Subcutaneous abdominal adipose tissue (tissue), 5 donors: Measurements from ENCODE around the gene MCCC1.
A peak's percentile ranks its signal among the peaks of the same experiment; 100 is the strongest.
"Not testable (repeated sequence)": the region's sequence is repeated elsewhere in the genome, so short reads cannot be mapped to it uniquely, and the experiment has no call there.

ENCODE experiments used
- H3K27ac ChIP-seq: one replicate; pipeline ENCODE4 v1.7.0; 2013; ENCODE audit warnings: low read depth, mild to moderate bottlenecking, inconsistent platforms, low read length, moderate library complexity
- H3K27me3 ChIP-seq, 5 donors: one replicate each; pipeline ENCODE4 v1.7.0; 2013; ENCODE audit warnings: low read length in 5 of 5, inconsistent platforms in 1 of 5; ENCODE audit not compliant: control insufficient read depth in 5 of 5, insufficient read depth in 4 of 5
- H3K36me3 ChIP-seq, 5 donors: one replicate each; pipeline ENCODE4 v1.7.0; 2013; ENCODE audit warnings: low read length in 5 of 5; ENCODE audit not compliant: control insufficient read depth in 5 of 5, insufficient read depth in 5 of 5
- H3K4me1 ChIP-seq, 5 donors: one replicate each; pipeline ENCODE4 v1.7.0; 2013; ENCODE audit warnings: low read length in 5 of 5, mild to moderate bottlenecking in 3 of 5, moderate library complexity in 1 of 5; ENCODE audit not compliant: control insufficient read depth in 5 of 5, insufficient read depth in 5 of 5
- H3K4me3 ChIP-seq, 5 donors: one replicate each; pipeline ENCODE4 v1.7.0; 2013; ENCODE audit warnings: low read length in 5 of 5, low read depth in 1 of 5
- H3K9ac ChIP-seq, 5 donors: one replicate each; pipeline ENCODE4 v1.7.0; 2013; ENCODE audit warnings: low read length in 5 of 5, mild to moderate bottlenecking in 4 of 5, moderate library complexity in 3 of 5
- H3K9me3 ChIP-seq, 5 donors: one replicate each; pipeline ENCODE4 v1.7.0; 2013; ENCODE audit warnings: low read length in 5 of 5; ENCODE audit not compliant: control insufficient read depth in 5 of 5
- donor health status: healthy.
- donor health status: healthy.
- donor health status: healthy.
- donor health status: healthy.
- donor health status: healthy.

The MCCC1 gene

DNA sequence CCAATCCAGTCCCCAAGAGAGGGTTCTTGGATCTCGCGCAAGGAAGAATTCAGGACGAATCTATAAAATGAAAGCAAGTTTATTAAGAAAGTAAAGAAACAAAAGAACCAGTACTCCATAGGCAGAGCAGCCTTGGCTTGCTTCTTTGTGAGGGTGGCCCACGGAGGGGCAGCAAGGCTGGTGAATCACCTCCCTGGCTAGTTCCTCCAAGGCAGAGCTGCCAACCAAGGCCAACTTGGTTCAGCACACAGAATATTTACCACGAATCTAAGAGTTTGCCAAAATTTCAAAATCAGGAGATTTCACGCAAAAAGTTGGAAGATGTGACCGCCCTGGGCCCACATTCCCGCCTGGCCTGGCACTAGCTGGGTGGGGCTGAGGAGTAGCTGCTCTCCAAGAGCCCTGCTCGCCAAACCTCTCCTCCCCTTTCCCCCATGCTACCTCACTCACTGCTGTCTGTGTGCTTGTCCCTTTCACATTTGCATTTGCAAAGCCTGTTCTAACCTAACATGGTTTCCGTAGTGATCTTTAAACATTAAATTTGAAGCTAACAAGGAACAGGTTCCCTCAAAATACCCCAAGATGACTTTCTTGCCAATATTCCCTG lies 92.8 kb downstream of the MCCC1 start:
- peaks cover 0 to 14% (median 5%) of the 10 kb centered on the region in 5 donors for H3K4me1 ChIP-seq
- no peak overlapping the region for H3K27ac ChIP-seq
- H3K36me3 ChIP-seq = peaks cover 0 to 5% (median 4%) of the 10 kb centered on the region in 5 donors
- no peaks in the 10 kb centered on the region for H3K27me3 ChIP-seq
- H3K9me3 ChIP-seq = no peaks in the 10 kb centered on the region
- no peak overlapping the region for H3K9ac ChIP-seq
- H3K4me3 ChIP-seq = no peak overlapping the region

DNA sequence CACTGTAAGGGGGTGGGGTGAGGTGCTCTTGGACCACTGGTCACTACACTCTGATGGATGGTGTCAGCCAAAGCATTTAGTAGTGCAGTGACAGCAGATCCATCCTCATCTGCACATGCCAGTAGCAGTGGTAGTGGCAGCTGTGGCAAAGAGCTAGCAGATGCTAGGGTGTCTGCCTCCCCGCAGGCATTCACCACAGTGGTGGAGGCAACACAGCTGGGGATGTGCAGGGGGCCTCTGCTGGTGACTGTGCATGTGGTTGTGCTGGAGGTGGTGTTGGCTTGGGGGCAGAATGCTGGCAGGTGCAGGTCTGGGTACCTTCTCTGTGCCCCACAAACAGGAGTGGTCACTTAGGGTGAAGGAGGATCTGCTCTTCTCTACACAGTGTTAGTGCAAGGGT lies 99.5 kb downstream of the MCCC1 start:
- Histone ChIP-seq H3K36me3 (no peaks in the 10 kb centered on the region), H3K27ac (no peak overlapping the region), H3K4me1 (no peaks in the 10 kb centered on the region), H3K9ac (no peak overlapping the region), H3K4me3 (no peak overlapping the region), H3K9me3 (no peaks in the 10 kb centered on the region), H3K27me3 (no peaks in the 10 kb centered on the region)

DNA sequence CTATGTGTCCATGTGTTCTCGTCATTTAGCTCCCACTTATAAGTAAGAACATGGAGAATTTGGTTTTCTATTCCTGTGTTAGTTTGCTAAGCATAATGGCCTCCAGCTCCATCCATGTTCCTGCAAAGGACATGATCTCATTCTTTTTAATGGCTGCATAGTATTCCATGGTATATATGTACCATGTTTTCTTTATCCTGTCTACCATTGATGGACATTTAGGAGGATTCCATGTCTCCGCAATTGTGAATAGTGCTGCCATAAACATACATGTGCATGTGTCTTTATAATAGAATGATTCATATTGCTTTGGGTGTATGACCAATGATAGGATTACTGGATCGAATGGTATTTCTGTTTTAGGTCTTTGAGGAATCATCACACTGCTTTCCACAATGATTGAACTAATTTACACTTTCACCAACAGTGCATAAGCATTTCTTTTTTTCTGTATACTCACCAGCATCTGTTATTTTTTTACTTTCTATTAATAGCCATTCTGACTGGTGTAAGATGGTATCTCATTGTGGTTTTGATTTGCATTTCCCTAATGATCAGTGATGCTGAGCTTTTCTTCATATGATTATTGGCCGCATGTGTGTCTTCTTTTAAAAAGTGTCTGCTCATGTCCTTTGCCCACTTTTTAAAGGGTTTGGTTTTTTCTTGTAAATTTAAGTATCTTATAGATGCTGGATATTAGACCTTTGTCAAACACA lies 105.7 kb downstream of the MCCC1 start:
- not testable (repeated sequence) for H3K4me3 ChIP-seq, H3K27ac ChIP-seq, H3K9ac ChIP-seq, H3K4me1 ChIP-seq, H3K9me3 ChIP-seq, H3K36me3 ChIP-seq, H3K27me3 ChIP-seq

DNA sequence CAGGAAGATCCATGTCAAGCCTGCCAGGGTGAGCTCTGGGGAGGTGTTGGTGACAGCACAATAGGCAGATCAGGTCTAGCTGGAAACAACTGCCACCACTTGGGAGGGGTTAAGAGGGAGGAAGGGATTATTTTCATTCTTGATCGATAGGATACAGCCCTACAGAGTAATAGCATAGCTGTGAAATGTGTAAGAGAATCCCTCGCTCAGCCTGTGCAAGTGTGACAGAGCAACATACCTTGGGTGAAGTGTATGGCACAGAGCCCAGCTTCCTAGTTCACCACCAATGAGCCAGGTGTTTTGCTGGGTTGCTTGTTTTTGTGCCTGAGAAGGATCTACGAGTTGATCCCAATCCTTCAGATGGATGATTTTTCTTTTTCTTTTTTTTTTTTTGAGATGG lies 109.7 kb downstream of the MCCC1 start:
- no peaks in the 10 kb centered on the region for H3K4me1 ChIP-seq
- no peak overlapping the region for H3K9ac ChIP-seq
- no peaks in the 10 kb centered on the region for H3K36me3 ChIP-seq
- no peaks in the 10 kb centered on the region for H3K27me3 ChIP-seq
- H3K4me3 ChIP-seq = no peak overlapping the region
- peaks cover 0 to 3% (median 0%) of the 10 kb centered on the region in 5 donors for H3K9me3 ChIP-seq
- H3K27ac ChIP-seq = no peak overlapping the region

DNA sequence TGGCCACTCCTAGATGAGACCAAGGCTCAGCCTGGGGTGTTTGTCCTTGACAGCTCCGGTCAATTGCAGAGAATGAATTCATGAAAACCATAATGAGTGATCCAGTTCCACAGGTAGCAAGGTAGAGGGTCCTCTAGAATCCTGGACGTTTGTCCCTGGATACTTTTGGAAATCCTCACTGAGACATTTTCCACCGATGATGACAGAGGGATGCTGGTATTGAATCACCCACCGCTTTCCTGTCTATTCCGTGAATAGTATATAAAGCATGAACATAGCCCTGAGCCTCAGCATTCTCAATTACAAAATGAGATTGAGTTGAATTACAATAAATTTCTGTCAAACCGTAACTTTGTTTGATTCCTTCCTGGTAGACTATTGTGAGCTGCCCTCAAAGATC lies 113.3 kb downstream of the MCCC1 start:
- H3K36me3 ChIP-seq = no peaks in the 10 kb centered on the region
- H3K4me1 ChIP-seq = peaks cover 0 to 4% (median 3%) of the 10 kb centered on the region in 5 donors
- no peaks in the 10 kb centered on the region for H3K9me3 ChIP-seq
- no peak overlapping the region for H3K9ac ChIP-seq
- no peak overlapping the region for H3K4me3 ChIP-seq
- H3K27me3 ChIP-seq = no peaks in the 10 kb centered on the region
- H3K27ac ChIP-seq = no peak overlapping the region

DNA sequence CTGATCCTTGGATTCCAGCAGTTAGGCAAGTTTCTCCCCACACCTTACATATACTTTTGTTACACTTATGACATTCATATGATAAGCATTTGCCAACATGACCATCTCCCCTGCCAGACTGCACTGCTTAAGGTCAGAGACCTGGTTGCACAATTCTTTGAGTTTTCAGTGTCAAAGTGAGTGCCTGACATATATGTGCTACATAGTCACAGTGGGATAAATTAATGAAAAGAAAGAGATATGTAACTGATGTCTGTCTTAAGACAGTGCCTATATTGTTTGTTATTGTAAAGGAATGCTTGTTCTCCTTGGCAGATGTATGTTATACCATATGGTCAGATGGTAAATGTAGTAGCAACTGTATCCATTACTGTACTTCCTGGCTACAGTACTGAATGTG lies 115.4 kb downstream of the MCCC1 start:
- Histone ChIP-seq H3K4me3 (no peak overlapping the region), H3K9me3 (no peaks in the 10 kb centered on the region), H3K4me1 (peaks cover 0 to 17% (median 15%) of the 10 kb centered on the region in 5 donors), H3K36me3 (no peaks in the 10 kb centered on the region), H3K27ac (no peak overlapping the region), H3K9ac (no peak overlapping the region), H3K27me3 (no peaks in the 10 kb centered on the region)

DNA sequence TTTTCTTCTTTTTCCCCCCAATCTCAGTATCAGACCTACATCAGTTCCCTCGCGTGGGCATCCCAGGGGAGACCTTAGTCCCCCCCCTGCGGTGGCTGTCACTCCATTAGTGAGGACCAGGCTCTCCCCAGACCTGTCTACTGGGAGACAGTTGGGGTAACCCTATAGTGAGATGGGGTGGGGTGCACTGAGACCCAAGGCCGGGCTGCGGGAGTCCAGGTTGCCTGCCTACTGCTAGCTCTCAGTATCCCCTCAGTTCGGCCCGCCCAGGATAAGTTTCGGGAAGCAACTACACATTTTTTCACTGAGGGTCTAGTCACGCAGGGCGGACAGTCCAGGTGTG lies 118.3 kb downstream of the MCCC1 start:
- peaks cover 0 to 24% (median 23%) of the 10 kb centered on the region in 5 donors for H3K4me1 ChIP-seq
- H3K27me3 ChIP-seq = no peaks in the 10 kb centered on the region
- H3K9ac ChIP-seq = peak overlapping the region; percentile 30 to 86 (median 77)
- peak overlapping the region; percentile 58 for H3K27ac ChIP-seq
- H3K36me3 ChIP-seq = no peaks in the 10 kb centered on the region
- no peaks in the 10 kb centered on the region for H3K9me3 ChIP-seq
- H3K4me3 ChIP-seq = peak overlapping the region; percentile 70 to 84 (median 77)

DNA sequence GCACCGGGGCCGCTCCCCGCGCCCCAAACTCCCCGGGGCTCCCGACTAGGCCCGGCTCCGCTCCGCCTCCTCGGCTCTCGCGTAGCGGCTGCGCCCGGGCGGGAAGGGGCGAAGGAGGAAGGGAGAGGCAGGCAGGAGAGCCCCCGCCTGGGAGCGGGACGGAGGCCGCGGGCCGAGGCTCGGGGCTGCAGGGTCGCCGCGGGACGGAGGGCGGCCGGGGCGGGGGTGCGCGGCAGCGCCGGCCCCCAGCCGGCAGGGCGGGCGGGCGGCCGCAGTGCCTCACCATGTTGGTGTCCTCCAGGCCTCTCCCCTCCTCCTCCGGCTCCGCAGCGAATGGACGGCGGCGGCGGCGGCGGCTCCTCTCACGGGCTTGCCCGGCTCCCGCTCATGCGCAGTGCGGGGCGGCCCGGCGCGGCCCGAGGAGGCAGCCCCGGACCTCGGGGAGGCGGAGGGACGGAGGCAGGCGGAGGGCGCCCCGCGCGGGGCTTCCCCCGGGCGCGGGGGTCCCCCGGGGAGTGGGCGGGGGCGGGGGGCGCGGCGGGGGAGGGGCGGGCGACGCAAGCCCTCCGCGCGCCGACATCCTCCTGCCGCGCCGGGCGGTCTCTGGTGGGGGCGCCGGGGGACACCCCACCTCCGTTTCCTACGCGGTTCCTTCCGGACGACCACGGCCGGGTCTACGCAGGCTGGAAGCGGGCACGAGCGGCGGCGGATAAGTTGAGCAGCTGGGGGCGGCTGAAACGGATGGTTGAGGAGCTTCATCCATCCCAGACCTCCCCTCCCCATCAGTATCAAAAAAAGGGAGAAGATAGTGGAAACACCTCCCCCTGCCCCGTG lies 118.9 kb downstream of the MCCC1 start, which contains the start of gene DCUN1D1:
DCUN1D1 (minus strand) TSS at position 335 of the 834 bp plus-strand sequence; CDS start at position 286, 49 bp downstream.
- no peaks in the 10 kb centered on the region for H3K36me3 ChIP-seq
- peak within 1 kb of the TSS; percentile 57 to 87 (median 84) for H3K9ac ChIP-seq
- no peaks in the 10 kb centered on the region for H3K27me3 ChIP-seq
- H3K9me3 ChIP-seq = no peaks in the 10 kb centered on the region
- H3K4me1 ChIP-seq = peaks cover 0 to 24% (median 23%) of the 10 kb centered on the region in 5 donors
- peak within 1 kb of the TSS; percentile 70 to 85 (median 84) for H3K4me3 ChIP-seq
- peak within 1 kb of the TSS; percentile 58 for H3K27ac ChIP-seq

DNA sequence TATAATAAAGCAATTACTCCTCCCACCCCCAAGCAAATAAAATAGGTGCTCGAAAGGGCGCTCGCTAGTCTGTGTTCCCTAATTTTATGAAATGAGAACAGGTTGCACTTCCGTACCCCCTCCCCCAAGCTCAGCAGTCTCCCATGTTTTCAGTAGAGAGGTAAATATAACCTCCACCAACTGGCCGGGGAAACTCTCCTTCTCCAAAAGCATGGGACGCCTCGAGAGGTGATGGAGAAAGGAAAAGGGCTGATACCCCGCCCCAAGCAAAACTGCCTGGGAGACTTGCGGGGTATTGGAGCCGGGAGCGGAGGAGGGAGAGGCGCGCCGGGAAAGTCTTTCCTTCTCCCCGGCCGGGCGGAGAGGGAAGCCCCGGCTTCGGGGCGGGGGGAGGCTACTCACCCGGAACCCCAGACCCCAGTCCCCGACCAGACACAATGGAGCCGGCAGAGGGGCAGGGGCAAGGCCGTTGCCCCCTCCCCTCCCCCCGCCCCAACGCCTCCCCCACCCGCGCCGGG lies 119.6 kb downstream of the MCCC1 start:
- peak overlapping the region; percentile 65 to 85 (median 84) for H3K4me3 ChIP-seq
- no peaks in the 10 kb centered on the region for H3K27me3 ChIP-seq
- H3K9me3 ChIP-seq = no peaks in the 10 kb centered on the region
- H3K27ac ChIP-seq = peak overlapping the region; percentile 40
- no peaks in the 10 kb centered on the region for H3K36me3 ChIP-seq
- H3K4me1 ChIP-seq = peaks cover 0 to 24% (median 23%) of the 10 kb centered on the region in 5 donors
- peak overlapping the region; percentile 57 to 87 (median 76) for H3K9ac ChIP-seq
